Eye (tissue), 1 donor: ENCODE measurements around the gene GABRG3.

ENCODE experiments used
- DNase-seq: peaks from one replicate; pipeline ENCODE4 v3.0.0-alpha.2; 2015

GABRG3 gene

DNA sequence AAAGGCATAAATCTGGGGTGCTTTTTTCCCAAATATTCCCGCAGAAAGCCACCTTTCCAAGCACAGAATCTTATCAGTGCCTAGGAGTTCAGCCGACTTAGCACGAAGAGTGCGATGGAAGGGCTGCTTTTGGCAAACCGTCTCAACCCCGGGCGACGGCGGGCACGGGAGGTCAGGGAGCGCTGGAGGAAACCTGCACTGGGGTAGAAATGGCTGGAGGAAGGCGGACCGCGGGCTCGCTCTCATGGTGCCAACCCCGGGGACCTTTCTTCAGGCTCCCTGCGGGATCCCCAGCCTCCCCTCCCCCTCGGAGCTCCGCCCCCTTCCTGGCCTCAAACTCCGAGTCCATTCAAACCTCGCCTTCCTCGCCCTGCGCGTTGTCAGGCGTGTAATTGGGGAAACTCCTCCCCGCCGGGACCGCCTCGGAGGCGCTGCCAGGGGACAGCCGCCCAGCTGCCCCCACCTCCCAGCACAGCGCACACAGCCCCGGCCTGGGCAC is at the start of gene GABRG3:
TSS of gene GABRG3 (plus strand) at position 470 of the 499 bp plus-strand sequence.
- peak; percentile 84 for DNase-seq

DNA sequence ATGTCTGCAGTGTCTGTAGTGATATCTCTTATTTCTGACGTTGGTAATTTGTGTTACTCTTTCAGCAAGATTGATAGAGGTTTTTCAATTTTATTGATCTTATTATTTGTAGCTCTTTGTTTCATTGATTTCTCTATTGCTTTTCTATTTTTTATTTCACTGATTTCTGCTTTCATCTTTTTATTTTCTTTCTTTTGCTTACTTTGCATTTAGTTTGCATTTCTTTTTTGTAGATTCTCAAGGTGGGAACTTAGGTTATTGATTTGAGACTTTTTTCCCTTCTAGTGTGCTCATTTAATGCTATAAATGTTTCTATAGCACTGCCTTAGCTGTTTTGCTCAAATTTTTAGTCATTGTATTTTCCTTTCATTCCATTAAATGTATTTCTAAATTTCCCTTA is 49.5 kb upstream of the GABRG3 start:
- no peak for DNase-seq

DNA sequence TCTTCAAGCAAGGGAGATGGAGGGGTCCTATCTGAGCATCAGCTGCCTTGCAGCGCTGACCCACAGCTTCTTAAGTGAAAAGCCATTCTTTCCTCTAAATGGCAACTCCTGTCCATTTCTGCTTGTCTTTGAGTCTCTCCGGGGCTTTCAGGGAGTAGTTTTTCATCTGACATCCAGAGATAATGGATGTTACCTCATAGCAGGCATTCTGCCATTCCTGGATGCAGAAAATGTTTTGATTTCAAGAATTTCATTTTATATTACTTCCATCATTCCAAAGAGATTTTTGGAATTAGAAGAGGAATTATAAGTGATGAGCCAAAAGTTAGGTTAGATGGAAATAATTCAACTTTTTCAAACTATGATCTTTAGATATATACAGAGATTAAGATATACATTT is 44.9 kb upstream of the GABRG3 start:
- peak; percentile 56 for DNase-seq

DNA sequence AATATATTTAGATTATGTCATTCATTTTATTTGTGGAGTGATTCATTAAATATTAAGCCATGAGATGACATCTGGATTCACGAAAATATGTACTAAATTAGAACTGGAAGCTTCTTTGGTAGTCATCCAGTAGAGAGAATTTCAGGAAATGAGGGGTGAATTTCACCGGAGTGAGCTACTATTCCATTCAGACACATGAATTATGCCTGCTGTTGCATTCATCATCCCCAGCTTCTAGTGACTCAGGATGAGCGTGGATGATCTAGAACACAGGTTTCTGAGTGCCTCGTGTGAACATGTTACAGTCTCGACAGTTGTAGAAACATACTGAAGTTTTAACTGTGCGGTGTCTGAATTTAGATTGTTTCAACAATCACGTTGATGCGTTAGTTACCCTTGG is 42.9 kb upstream of the GABRG3 start:
- no peak for DNase-seq

DNA sequence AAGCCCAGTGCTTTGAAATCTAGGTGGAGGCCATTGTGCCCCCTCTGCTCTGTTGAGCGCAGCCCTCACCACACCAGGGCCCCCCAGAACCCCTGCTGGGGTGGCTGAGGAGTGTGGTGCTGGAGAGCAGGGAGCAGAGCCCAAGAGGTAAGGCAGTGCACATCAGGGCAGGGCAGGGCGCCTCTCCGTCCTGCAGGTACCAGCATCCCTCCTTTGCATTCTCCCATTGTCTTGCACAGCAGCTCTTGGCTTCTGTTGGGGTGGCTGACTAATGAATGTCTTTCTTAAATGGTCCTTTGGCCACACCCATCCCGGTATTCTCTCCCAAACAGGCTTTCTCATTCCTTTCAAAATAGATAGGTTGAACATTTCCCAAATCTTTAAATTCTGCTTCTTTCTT is 41.4 kb upstream of the GABRG3 start:
- DNase-seq: no peak

DNA sequence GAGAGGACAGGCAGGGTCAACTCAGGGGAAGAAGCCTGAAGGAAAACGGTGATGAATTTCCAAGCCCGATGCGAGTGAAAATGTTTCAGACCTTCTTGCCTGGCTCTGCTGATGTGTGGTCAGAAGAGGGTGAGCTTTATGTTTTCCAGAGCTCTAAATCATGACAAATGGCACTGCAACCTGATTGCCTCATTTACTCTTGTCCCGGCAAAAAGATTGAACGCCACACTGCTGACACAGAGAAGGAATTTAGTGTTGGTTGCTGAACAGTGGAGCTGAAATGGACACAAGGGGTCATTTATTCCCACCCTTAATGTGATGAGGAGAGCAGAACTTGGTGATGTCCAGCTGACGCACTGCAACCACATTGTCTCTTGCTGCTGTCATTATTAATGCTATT is 36.1 kb upstream of the GABRG3 start:
- no peak for DNase-seq

DNA sequence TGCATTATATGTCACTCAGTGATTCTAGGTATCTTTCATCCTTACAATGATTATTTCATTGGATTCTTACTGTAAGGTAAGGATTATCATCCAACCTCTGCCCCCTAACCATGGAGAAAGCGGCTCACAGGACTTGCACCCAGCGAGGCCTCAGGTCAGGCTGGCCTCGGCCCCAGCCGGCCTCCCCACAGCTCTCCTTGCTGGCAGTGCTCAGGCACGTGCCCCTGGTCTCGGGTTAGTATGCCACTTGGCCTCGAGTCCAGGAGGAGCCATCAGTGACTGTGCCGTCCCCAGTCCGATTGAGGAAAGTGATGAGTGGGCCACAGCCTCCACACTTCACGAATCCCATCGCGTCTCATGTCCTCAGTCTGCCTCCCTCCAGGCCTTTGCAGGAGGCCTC is 35.7 kb upstream of the GABRG3 start:
- DNase-seq: no peak

DNA sequence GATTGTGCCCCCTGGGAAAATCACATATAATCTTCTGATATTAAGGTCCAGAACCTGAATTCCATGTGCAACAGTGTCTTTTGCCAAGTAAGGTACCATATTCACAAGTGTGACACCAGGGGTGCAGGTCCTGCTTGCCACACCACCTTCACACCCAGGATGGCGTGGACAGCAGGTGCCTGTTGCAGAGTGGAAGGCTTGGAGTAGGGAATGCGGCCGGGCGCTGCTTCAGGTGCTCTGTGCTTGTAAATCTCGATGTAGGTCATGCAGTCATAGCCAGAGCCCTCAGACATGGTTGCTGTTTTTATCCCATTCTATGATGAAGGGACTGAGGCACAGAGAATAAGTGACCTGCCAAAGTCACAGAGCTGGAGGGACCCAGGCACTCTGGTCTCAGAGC is 34.5 kb upstream of the GABRG3 start:
- no peak for DNase-seq

DNA sequence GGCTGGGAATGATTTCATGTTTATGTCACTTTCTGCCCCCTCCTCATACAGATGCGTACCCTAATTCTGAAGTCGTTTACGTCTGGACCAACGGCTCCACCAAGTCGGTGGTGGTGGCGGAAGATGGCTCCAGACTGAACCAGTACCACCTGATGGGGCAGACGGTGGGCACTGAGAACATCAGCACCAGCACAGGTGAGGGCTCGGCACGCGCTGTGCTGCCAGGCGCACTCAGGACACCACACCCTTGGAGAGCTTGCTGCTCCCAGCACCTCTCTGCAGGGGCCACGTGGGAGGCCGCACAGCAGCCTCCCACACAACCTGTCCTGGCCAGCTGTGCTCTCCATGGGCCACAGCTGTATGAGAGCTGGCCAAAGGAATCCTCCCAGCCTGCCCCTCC is 33.8 kb upstream of the GABRG3 start:
- no peak for DNase-seq

DNA sequence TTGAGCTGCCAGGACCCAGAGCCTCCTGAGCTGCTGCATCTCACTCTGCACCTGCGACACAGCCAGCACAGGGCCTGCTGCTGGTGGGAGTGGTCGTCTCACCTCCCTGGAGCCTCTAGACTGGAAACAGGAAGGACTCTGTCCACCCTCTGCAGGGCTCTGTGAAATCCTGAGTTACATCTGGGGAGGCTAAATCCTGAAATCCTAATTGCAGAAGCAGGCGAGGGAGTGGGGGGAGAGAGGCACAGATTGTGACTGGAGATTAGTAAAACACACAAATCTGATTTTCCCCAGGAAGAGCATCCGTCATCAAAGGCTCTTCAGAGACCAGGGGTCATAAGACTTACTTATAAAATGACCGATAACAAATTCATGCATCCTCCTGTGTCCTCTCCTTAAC is 31.6 kb upstream of the GABRG3 start:
- DNase-seq: peak; percentile 11

DNA sequence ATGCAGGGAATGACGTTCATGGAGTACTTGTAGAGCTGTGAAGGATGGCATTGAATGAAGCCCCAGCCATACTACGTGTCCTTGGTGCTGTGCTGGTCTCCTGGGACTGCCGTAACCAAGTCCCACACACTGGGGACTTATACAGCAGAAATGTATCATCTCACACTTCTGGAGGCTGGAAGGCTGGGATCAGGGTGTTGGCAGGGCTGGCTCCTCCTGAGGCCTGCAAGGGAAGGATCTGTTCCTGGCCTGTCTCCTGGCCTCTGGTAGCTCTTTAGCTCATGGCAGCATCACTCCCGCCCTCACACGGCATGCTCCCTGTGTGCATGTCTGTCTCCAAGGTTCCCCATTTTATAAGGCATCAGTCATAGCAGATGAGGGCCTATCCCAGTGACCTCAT is 29.5 kb upstream of the GABRG3 start:
- DNase-seq: no peak

DNA sequence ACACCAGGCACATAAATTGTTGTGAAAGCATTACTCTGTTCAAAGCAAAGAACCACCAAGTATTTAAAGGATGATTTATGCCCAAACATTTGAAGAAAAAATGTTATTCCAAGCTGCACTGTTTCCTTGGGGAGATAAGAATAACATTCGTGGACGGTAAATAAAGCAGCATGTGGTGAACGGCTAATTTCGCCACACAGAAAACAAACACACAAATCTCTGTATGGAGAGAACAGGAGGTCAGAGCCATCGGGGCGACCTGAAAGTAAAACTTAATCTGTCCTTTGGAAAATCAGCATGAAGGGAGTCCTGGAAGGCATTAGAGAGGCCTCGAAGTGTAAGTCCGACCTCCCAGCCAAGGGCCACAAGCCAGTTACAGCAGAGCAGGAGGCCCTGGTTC is 27.1 kb upstream of the GABRG3 start:
- DNase-seq: no peak

DNA sequence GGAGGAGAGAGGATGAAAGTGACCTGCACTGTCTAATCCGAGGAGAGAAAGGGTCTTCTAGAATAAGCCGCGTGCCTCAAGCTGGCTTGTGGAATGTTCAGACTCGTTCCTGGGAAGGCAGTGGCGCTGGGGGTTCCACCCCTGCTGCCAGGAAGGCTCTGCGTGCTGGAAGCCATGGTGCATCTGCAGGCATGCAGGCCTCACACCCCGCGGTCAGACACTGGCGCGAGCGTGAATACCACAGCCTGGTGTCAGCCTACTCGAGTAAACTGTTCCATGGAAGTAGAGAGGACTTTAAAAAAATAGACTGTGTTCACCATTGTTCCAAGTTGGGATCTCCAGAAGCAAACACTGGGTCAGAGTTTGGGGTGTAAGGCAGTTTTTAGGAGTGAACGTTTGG is 25.9 kb upstream of the GABRG3 start:
- no peak for DNase-seq

DNA sequence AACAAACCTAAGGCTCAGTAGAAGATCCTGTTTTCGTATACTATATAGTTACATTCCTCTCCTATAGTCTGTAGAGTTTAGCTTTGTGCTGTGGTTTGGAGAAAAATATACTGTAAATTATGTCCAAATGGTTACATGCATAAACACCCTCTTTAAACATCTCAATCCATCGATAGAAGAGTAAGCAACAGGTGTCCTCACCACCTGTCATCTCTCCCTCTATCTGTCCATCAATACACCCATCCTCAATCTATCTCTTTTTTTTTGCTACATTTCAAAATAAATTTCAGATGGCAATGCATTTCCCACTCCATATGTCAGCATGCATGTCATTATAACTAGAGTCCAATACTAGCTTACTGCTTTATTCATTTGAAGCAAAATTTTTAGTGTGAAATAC is 21.0 kb upstream of the GABRG3 start:
- no peak for DNase-seq

DNA sequence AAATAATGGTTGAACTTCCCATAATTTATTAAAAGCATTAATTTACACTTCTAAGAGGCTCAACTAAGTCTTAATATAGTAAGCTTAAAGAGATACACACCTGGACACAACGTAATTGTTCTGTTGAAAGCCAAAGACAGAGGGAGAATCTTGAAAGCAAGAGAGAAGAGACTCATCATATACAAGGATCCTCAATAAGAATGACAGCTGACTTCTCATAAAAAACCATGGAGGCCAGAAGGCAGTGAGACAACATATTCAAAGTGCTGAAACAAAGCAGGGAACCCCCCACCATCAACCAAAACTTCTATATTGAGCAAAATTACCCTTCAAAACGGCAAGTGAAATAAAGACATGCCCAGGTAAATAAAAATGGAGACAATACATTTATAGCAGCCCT is 16.6 kb upstream of the GABRG3 start:
- DNase-seq: no peak

DNA sequence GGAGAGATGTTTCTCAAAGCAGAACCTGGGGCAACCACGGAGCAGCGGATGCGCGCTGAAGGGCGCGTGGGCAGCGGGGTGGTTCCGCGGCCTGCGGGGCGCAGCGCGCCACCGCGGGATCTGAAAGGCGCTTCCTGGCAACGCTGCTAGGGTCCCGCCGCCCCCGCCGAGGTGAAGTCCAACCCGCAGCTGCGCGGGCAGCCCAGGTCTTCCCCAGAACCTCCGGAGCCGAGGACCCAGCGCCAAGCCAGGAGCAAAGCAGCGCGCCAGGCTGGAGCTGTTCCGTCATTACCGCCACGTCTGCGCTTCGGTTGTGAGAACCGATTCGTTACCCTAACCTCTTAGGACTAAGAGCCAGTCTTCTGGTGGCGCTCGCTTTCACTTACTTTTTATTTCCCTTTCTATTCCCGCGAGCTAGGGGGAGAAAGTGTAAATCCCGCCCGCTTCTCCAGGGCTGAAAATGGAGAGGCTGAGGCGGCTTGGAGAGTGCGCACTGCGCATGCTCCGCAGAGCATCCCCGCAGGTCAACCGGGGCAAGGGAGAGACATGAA is 3.2 kb upstream of the GABRG3 start:
- peak; percentile 93 for DNase-seq

DNA sequence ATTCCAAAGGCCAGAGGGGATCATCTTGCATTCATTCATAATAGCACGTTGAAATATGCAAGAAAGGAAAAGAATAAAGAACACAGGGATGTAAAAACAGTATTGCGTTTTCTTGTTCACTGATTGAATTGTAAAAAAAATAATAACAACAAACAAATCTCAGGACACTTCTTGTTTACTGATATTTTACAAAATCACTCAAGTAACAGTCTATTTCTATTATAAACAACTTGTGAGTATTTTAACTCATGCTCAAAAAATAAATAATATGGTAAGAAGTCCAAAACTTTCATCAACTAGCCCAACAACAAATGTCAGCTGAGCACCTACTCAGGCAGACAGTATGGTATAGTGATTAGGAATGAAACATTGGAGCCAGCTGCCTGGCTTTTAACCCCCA is 2.2 kb upstream of the GABRG3 start:
- no peak for DNase-seq

DNA sequence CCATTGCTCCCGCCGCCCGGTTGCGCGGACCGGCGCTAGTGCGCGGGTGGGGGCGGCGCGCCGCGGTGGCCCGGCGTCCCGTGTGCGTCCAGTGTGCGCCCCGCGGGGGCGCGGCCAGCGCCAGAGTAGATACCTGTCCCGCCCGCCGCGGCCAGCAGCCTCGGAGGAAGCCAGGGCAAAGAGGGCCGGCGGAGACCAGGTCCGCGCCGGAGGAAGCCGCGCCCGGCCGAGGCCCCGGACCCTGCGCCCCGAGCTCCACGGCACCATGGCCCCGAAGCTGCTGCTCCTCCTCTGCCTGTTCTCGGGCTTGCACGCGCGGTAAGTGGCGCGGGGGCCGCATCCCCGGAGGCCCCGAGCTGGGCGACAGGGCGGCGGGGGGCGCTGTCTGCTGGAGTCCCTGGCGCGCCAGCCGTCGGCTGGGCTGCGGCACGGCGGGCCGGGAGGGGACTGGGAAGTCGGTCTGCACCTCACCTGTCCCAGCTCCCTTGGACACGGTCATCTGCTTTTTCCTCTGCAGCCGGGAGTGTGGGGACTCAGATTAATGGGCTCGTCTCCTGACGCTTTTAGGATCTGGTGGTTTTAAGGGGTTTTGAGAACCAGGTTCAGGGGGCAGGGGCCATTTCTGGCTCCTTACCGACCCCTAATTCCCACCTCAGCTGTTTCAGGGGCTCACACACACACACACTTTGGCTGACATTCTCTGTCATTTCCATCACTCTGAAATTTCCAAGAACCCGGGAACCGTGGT is 464 bp downstream of the GABRG3 start:
- peak; percentile 65 for DNase-seq

DNA sequence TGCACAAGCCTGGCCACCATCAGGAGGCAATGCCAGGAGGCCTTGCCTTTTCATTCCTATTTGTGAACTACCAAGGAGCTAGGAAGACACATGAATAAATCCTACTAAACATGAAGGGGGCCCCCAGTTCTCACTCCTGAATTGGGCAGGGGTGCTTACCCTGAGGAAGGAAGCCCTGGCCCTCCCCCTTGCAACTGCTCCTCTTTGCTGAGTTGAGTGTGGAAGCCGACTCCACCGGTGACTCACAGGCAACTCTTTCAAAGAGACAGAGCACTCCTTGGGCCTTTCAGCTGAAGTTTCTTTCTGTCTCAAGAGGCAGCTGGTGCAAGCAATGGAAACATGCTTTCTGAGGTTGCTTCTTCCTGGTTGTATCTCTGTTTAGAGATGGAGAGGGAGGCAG is 1.7 kb downstream of the GABRG3 start:
- no peak for DNase-seq

DNA sequence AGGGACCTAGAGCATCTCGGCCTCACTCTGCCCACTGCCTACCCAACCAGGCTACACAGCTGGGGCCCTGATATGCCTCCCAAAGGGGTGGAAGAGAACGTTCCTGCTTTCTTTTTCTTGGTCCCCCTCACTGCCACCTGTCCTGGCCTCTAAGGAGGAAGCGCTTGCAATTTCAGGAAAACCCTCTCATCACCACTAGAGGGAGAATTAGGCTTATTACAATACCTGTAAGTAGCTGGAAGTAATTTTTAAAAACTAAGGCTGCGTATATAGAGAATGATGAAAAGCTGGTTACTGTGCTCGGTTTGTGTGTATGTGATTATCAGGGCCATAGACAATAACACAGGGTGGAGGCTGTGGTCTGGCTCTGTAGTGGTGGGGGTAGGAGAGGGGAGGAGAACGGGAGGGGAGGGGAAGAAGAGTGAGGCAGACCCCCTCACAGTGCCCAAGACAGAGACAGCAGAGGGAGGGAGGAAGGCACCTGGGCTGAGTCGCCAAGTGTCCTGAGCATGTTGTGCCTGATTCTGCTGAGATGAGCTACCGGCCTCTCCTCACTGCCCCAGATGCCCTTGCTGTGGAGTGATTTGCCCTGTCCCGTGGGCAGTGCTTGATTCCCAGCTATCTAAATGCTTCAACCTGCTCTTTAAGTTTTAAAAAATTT is 3.3 kb downstream of the GABRG3 start:
- DNase-seq: peak; percentile 76

DNA sequence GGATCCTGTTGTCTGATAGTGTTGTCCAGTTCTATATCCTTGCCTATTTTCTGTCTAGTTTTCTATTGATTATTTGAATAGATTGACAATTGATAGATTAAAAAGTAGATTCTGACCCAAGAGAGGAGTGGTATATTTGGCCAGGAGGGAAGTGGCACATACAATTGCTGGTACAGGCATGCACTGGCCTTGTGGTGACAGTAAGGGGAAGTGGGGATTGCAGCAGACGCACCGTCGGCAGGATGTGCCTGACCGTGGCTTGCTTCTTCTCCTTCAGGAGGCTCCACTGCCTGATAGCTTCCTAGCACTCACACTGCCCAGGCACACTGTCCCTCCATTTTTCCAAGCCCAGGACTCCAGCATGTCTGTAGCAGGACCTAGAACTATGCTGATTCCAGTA is 10.5 kb downstream of the GABRG3 start:
- no peak for DNase-seq

DNA sequence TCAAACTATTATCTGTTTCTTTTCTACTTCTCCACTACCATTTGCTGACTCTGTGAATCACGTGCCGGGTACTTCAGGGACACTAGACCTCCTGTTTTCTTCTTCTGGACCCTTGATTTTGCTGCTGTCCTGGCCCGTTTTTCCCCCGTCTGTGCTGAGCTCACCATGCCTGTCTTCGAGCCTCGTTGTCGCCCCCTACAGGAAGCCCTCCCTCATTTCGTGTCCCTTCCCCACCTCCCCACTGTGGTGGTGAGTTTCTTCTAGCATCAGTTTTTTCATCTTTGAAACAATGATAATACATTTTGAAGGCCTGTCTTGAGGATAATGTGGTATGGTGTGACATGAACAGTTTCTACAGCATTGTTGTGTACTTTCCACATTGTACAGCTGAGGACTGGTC is 12.8 kb downstream of the GABRG3 start:
- DNase-seq: no peak

DNA sequence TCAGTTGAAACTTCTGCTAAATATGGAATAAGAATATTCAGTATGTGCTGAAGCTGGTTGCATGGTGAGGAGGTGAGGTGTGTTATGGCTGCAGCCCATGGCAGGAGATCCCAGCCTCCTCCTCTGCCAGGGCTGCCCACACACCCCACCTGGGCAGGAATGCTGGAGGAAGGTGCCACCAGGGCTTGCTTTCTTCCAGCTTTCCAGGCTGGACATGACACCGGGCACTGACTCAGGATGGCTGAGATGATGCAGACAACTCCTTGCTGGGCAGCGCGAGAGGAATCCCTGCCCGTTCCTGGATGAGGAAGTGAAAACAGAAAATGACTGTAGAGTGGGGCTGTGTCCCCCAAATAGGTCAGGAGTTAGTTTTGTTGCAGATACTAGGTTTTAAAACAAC is 14.1 kb downstream of the GABRG3 start:
- no peak for DNase-seq

DNA sequence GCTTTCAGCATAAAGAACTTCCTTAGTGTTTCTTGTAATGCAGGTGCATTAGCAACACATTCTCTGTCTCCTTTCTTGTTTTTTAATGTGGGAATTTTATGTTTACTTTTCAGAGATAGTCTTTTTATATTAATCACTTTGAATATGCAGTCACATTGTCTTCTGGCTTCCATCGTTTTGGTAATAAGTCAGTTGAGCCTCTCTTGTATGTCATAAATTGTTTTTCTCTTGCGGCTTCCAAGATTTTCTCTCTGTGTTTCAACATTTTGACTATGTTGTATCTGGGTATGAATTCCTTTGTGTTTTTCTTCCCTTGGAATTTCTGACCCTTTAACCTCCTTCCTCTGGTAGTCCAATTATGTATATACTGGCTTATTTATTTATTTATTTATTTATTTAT is 25.3 kb downstream of the GABRG3 start:
- no peak for DNase-seq
